Measurements from ENCODE around the gene PCNT. TPM values are rescaled to one million over a fixed set of nuclear protein-coding genes. Genes with fewer than 3 reads are reported as not detected.

Gene PCNT
- total and polyA plus RNA-seq, 2 of the 8 experiments (the other 6 are each of a cell fraction or from before 2014, with no cell fraction given): 9.9 to 45.1 TPM

DNA sequence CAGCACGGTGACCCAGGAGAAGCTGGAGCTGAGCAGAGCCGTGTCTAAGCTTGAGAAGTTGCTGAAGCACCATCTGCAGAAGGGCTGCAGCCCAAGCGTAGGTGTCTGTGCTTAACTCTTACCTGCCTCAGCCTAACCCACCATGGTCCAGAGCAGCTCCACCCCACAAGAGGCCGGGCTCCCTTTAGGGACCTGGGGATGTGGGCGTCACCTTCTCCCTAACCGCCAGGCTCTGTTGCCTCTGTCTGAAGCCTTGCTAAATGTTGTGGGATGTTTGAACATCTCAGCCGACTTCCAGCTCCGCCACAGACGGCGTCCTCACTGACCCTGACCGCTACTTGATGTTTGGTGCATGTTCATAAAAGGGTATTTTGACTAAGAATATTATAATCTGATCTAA, 114.3 kb downstream of the PCNT start:
- H4K5ac ChIP-seq (ENCODE audit: insufficient read length, low read depth, low read length): no peak overlapping the region
- CTCF ChIA-PET (ENCODE audit: partially characterized antibody): interaction anchor here (0.7 to 1.7 kb wide), 2 partner anchors 38 to 766 kb away, joined by 3 to 5 read pairs; no protein-coding TSS in a partner anchor
- H3K18ac ChIP-seq (ENCODE audit: extremely low read depth, low read length): no peak overlapping the region
- peaks cover 2 to 3% of the 10 kb centered on the region in 2 experiments for H4K20me1 ChIP-seq (replicated peaks in 1 of 2; ENCODE audit: control insufficient read depth in 1 of 2, insufficient read depth in 2 of 2, low read length in 2 of 2)
- H3K9ac ChIP-seq (replicated peaks in 1 of 4; ENCODE audit: extremely low read depth in 1 of 4, low read depth in 3 of 4, low read length in 3 of 4): no peak overlapping the region
- H3K27ac ChIP-seq (ENCODE audit: low read depth, low read length): no peak overlapping the region
- H3K4me2 ChIP-seq (ENCODE audit: insufficient read depth in 1 of 2, low read depth in 2 of 2, low read length in 2 of 2): no peak overlapping the region
- DNase-seq (ENCODE audit: low read depth in 1 of 2, low spot score in 2 of 2) (no peak), FAIRE-seq (no peak)
- POLR2A ChIA-PET (ENCODE audit: partially characterized antibody): interaction anchor here (0.9 kb wide), 1 partner anchor 19 kb away, joined by 3 read pairs; no protein-coding TSS in a partner anchor
- no peak overlapping the region for H4K8ac ChIP-seq (ENCODE audit: extremely low read depth, insufficient read depth, low read length)
- peaks cover 16 to 58% (median 35%) of the 10 kb centered on the region in 4 experiments for H3K36me3 ChIP-seq (ENCODE audit: control insufficient read depth in 2 of 4, insufficient read depth in 4 of 4, low read length in 3 of 4)
- 94% methylated on average over 11 of the region's 11 CpGs; no CpG with 5 or more reads in 1 of the 2 experiments for WGBS, 2 experiments (ENCODE audit: extremely low coverage in 1 of 2, insufficient coverage in 1 of 2, insufficient read length in 1 of 2, insufficient replicate concordance in 2 of 2, low coverage in 1 of 2, low lambda C conversion rate in 2 of 2, missing lambda C conversion rate in 1 of 2)
- no peak overlapping the region for H2AK5ac ChIP-seq (ENCODE audit: low read depth, low read length)
- H3K4ac ChIP-seq (replicated peaks; ENCODE audit: insufficient read length, low read depth, low read length): no peak overlapping the region
- H3K23me2 ChIP-seq (ENCODE audit: low read depth, low read length): no peaks in the 10 kb centered on the region
- no peak overlapping the region for H2BK5ac ChIP-seq (ENCODE audit: low read depth, low read length)
- H4K91ac ChIP-seq (replicated peaks; ENCODE audit: insufficient read length, low read length): no peak overlapping the region
- H3K14ac ChIP-seq (ENCODE audit: insufficient read length): no peak overlapping the region
- H3K56ac ChIP-seq (replicated peaks; ENCODE audit: insufficient read length, low read depth, low read length): no peak overlapping the region
- H2BK20ac ChIP-seq (ENCODE audit: low read length): no peak overlapping the region
- H3K79me1 ChIP-seq (ENCODE audit: low read depth, low read length): peaks cover 2% of the 10 kb centered on the region; the same call in 1 of the 2 replicates
- H3K4me3 ChIP-seq (ENCODE audit: extremely low read depth in 1 of 4, insufficient read depth in 2 of 4, low read depth in 3 of 4, low read length in 4 of 4): no peak overlapping the region
- H2BK15ac ChIP-seq (ENCODE audit: low read length): no peak overlapping the region
- H3K4me1 ChIP-seq (replicated peaks in 1 of 4; ENCODE audit: control insufficient read depth in 3 of 4, insufficient read depth in 4 of 4, low read length in 3 of 4): peaks cover 0 to 4% (median 0%) of the 10 kb centered on the region in 4 experiments; a peak in 1 of 7 replicates
- no peak overlapping the region for H3K23ac ChIP-seq (ENCODE audit: insufficient read length)
- H3K9me3 ChIP-seq (ENCODE audit: insufficient read depth in 2 of 2, low read depth in 1 of 2, low read length in 1 of 2): no peaks in the 10 kb centered on the region
- no peaks in the 10 kb centered on the region for H3K79me2 ChIP-seq (ENCODE audit: control insufficient read depth in 1 of 2, insufficient read depth in 2 of 2, low read length in 2 of 2)
- H2BK12ac ChIP-seq (ENCODE audit: low read depth, low read length): no peak overlapping the region
- no peak overlapping the region for H2BK120ac ChIP-seq (replicated peaks; ENCODE audit: low read depth, low read length)
- no peaks in the 10 kb centered on the region for H3K27me3 ChIP-seq (replicated peaks in 1 of 4; ENCODE audit: control insufficient read depth in 3 of 4, extremely low read depth in 1 of 4, insufficient read depth in 3 of 4, low read length in 3 of 4)
- no peak overlapping the region for H2AFZ ChIP-seq (ENCODE audit: low read length)
- no peak for TF ChIP-seq POU5F1 (IDR thresholded peaks at IDR 0.05; ENCODE audit: low read depth, low read length)
- no peak for TF ChIP-seq BCL11A (IDR thresholded peaks at IDR 0.05; ENCODE audit: low read depth in 2 of 2, low read length in 2 of 2)
- no peak for TF ChIP-seq CHD1 (IDR thresholded peaks at IDR 0.05; ENCODE audit: low read depth, low read length)
- TF ChIP-seq RNF2 (IDR thresholded peaks at IDR 0.05; ENCODE audit: borderline replicate concordance, low read depth, low read length, missing control alignments, poor library complexity, severe bottlenecking): no peak
- no peak for TF ChIP-seq RFX5 (IDR thresholded peaks at IDR 0.05; ENCODE audit: borderline replicate concordance, low read depth, low read length)
- TF ChIP-seq KDM5A (IDR thresholded peaks at IDR 0.05; ENCODE audit: low read length): no peak
- no peak for TF ChIP-seq CBX5 (IDR thresholded peaks at IDR 0.05; ENCODE audit: low read depth, low read length)
